ENCODE results near the gene CSRNP3.

DNA sequence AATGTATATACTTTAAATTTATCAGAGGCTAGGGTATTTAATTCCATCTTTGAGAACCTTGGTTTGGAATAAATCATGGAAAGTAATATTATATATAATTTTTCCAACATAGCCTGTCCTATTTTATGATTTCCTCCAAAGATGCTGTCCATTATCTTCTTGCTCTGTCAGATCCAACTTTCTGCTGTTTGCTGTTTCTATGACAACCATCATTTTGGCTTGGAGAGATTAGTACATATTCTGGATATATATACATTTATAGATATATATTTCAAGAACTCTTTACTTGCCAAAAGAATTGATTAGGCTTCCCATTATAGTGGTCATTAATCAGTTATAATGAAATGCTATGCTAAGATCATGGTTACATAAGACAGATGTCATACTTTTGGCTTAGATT is 31.3 kb downstream of the CSRNP3 start:
- TF ChIP-seq POLR2A (IDR thresholded peaks at IDR 0.05) (no peak), EP300 (IDR thresholded peaks at IDR 0.05) (no peak)
- TF ChIP-seq, protein P1, sequence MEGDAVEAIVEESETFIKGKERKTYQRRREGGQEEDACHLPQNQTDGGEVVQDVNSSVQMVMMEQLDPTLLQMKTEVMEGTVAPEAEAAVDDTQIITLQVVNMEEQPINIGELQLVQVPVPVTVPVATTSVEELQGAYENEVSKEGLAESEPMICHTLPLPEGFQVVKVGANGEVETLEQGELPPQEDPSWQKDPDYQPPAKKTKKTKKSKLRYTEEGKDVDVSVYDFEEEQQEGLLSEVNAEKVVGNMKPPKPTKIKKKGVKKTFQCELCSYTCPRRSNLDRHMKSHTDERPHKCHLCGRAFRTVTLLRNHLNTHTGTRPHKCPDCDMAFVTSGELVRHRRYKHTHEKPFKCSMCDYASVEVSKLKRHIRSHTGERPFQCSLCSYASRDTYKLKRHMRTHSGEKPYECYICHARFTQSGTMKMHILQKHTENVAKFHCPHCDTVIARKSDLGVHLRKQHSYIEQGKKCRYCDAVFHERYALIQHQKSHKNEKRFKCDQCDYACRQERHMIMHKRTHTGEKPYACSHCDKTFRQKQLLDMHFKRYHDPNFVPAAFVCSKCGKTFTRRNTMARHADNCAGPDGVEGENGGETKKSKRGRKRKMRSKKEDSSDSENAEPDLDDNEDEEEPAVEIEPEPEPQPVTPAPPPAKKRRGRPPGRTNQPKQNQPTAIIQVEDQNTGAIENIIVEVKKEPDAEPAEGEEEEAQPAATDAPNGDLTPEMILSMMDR (IDR thresholded peaks at IDR 0.05): no peak

Measured in sigmoid colon (tissue), 4 donors.